GM18868 (cell line): ENCODE data around the gene LIG1.
"Not testable (repeated sequence)": the region's sequence is repeated elsewhere in the genome, so short reads cannot be mapped to it uniquely, and the experiment has no call there.

ENCODE experiments used
- ATAC-seq: cut with Tn5 transposase; IDR thresholded peaks from one replicate; pipeline ENCODE4 v1.9.1; 2021; ENCODE audit warnings: mild to moderate bottlenecking, moderate library complexity; ENCODE audit not compliant: unreplicated experiment

LIG1 gene

DNA sequence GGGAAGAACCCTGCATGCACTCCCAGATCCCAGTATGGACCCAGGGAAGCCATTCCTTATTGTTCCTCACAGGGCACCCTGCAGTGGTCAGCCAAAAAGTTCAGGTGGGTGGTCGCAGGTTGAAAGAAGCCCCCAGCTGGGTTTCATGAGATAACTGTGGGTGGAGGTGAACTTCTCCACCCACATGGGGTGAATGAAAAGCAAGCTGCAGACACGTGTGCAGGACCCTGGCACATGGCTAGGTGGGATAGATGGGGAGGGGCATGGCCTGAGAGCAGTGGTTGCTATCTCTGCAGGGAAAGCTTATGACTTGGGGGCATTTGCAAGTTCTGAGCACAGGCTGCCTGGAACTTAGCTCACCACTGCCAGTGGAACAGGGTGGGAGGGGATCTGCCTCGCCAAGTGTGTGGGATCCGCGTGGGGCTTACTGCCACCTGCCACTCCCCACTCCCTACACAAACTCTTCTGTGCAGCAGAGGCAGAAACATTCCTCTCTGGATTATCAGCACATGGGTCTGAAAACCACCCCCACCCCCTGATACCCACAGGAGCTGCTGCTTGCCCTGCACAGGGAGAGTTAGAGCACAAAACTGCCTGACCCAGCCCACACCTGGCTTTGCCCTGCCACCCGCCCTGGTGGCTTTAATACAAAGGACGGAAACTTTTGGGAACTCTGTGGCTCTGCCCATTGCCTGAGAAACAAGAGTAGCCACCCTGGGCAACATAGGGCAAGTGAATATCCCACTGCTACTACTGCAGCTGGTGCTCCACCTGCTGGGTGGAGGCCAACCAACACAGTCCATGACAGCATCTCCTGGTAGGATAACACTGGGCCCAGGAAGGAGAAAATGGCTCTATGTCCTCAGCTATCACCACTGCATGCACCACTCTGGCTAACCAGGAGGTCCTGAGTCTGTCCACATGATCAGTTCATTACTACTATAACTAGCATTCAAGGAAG is 84.0 kb downstream of the LIG1 start:
- ATAC-seq, result no peak

DNA sequence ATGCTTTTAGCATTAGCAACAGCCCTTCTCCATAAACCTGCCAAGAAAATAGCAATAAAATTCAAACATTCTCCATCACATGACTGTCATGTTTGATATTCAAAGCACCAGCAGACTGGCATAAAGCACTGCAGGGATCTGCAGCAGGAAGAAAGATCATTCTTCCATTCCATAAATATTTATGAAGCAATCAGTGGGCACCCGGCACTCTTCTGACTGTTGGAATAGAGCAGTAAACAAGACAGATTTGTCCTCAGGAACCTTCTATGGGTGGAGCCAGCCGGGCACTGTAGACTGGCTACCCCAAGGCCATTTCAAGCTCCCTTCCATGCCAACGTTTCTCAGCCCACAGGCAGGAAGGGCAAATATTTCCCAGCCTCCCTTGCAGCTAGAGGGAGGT is 85.1 kb downstream of the LIG1 start:
- no peak for ATAC-seq

DNA sequence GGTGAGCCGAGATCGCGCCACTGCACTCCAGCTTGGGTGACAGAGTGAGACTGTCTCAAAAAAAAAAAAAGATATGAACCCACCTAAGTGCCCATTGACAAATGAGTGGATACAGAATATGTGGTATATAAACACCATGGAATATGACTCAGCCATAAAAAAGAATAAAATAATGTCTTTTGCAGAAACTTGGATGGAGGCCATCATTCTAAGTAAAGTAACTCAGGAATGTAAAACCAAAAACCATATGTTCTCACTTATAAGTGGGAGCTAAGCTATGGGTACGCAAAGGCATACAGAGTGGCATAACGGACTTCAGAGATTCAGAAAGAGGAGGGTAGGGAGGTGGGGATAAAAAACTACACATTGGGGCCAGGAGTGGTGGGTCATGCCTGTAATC is 89.0 kb downstream of the LIG1 start:
- no peak for ATAC-seq

DNA sequence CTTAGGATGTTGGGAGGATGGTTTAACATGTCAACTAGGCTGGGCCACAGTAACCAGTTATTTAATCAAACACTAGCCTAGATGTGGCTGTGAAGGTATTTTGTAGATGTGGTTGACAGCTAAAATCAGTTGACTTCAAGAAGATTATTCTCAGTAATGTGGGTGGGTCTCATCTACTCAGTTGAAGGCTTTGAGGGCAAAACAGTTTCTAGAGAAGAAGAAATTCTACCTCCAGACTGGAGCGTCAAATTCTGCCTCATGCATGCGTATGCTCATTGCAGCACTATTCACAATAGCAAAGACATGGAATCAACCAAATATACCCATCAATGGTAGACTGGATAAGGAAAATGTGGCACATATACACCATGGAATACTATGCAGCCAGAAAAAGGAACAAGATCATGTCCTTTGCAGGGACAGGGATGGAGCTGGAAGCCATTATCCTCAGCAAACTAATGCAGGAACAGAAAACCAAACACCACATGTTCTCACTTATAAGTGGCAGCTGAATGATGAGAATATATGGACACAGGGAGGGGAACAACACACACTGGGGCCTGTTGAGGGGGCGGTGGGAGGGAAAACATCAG is 99.9 kb downstream of the LIG1 start:
- not testable (repeated sequence) for ATAC-seq

DNA sequence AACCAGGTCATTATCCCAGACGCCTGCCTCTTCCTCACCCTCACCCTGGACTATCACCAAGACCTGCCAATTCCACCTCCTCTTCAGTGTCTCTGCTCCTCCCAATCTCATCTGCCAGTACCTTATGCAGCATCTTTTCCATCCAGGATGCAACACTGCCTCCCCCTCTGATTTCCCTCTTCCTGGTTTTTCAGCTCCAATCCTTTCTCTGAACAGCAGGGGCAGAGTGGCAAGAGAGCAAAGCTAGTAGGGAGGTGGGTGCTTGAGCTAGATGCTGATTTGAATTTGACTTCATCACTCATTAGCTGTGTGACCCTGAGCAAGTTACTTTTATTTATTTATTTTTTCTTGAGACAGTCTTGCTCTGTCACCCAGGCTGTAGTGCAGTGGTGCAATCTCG is 100.7 kb downstream of the LIG1 start:
- ATAC-seq, result no peak
